LNCaP clone FGC (cell line): ENCODE data around the gene SGMS1.
"Not testable (repeated sequence)": the region's sequence is repeated elsewhere in the genome, so short reads cannot be mapped to it uniquely, and the experiment has no call there.

Source experiments
- DNase-seq: peaks from one replicate; pipeline ENCODE4 v3.0.0-alpha.2; 2011; ENCODE audit warnings: low read depth
- H3K4me3 ChIP-seq: 2 replicates; pipeline ENCODE4 v1.5.1; 2011; ENCODE audit warnings: mild to moderate bottlenecking, low read depth, low read length, control low read depth
- CTCF ChIP-seq: IDR thresholded peaks from 2 replicates; pipeline ENCODE4 v1.5.1; 2012; ENCODE audit warnings: mild to moderate bottlenecking; ENCODE audit not compliant: control insufficient read depth, insufficient read depth; ENCODE audit errors: extremely low read depth

SGMS1 gene

GRCh38 chr10:50361946-50362345, 261.8 kb downstream of the SGMS1 start:
- no peak for DNase-seq
- no peak overlapping the region for H3K4me3 ChIP-seq

GRCh38 chr10:50360077-50360850, 263.5 kb downstream of the SGMS1 start:
- no peak for DNase-seq
- H3K4me3 ChIP-seq, result no peak overlapping the region
- no peak for TF ChIP-seq CTCF

More at GRCh38 chr10:50361946-50362345, 261.8 kb downstream of the SGMS1 start:
- TF ChIP-seq CTCF, result no peak

GRCh38 chr10:50358925-50359687, 264.6 kb downstream of the SGMS1 start:
- no peak for TF ChIP-seq CTCF
- no peak for DNase-seq
- no peak overlapping the region for H3K4me3 ChIP-seq

GRCh38 chr10:50358411-50358810, 265.3 kb downstream of the SGMS1 start:
- DNase-seq, result no peak
- TF ChIP-seq CTCF, result no peak
- no peak overlapping the region for H3K4me3 ChIP-seq

GRCh38 chr10:50356481-50356832, 267.3 kb downstream of the SGMS1 start:
- H3K4me3 ChIP-seq, DNase-seq: not testable (repeated sequence)

GRCh38 chr10:50355693-50356480, 267.9 kb downstream of the SGMS1 start:
- not testable (repeated sequence) for DNase-seq, H3K4me3 ChIP-seq

- TF ChIP-seq CTCF, result no peak
- no peak for DNase-seq
- H3K4me3 ChIP-seq, result no peak overlapping the region
Observed at GRCh38 chr10:50351483-50352146, 272.1 kb downstream of the SGMS1 start.
